A673 (cell line): Measurements from ENCODE around the gene GOLGA3.

Experiments used
- CTCF ChIP-seq: fragments of 300-800, 200-600 bp; sonication (generic); conservative IDR thresholded peaks from 2 replicates; pipeline ENCODE4 v1.5.1; 2017; ENCODE audit warnings: low read depth, mild to moderate bottlenecking, antibody characterized with exemption, low read length, moderate library complexity, mixed read lengths
- EZH2 ChIP-seq: fragments of 200-600 bp; sonication (generic); IDR thresholded peaks from 2 replicates; pipeline ENCODE4 v1.6.1; 2017; ENCODE audit warnings: borderline replicate concordance, low read depth, mild to moderate bottlenecking, mixed read lengths, antibody characterized with exemption, low read length; ENCODE audit not compliant: poor library complexity, severe bottlenecking

- no peak for TF ChIP-seq CTCF
- no peak for TF ChIP-seq EZH2
These were observed 81.3 kb downstream of the GOLGA3 start for GRCh38 chr12:132747395-132747794.
